ENCODE results near the gene PIR. TPM values are rescaled to one million over a fixed set of nuclear protein-coding genes. Genes with fewer than 3 reads are reported as not detected.

Gene PIR
- total RNA-seq = 98.9 and 117 TPM in 2 replicates

GRCh38 chrX:15493118-15493962 is at the start of gene PIR:
TSS of gene PIR (minus strand) at chrX:15493333. CDS start at chrX:15491257, 2,076 bp downstream.
- peak; percentile 69 to 88 for DNase-seq (ENCODE audit: low read depth in 2 of 2)

GRCh38 chrX:15530318-15530717 is 37.2 kb upstream of the PIR start:
- DNase-seq (ENCODE audit: low read depth in 2 of 2) = no peak

- DNase-seq (ENCODE audit: low read depth in 2 of 2) = no peak
Measured at GRCh38 chrX:15529165-15529564, 36.0 kb upstream of the PIR start.

GRCh38 chrX:15525664-15526416 is 32.7 kb upstream of the PIR start:
- peak in 1 of 2 donors; percentile 29 for DNase-seq (ENCODE audit: low read depth in 2 of 2)

- peak in 1 of 2 donors; percentile 72 for DNase-seq (ENCODE audit: low read depth in 2 of 2)
Measured at GRCh38 chrX:15524417-15524816, 31.3 kb upstream of the PIR start.

GRCh38 chrX:15523088-15523487 is 30.0 kb upstream of the PIR start:
- no peak for DNase-seq (ENCODE audit: low read depth in 2 of 2)

GRCh38 chrX:15522464-15522863 is 29.3 kb upstream of the PIR start:
- no peak for DNase-seq (ENCODE audit: low read depth in 2 of 2)

- peak; percentile 86 to 96 for DNase-seq (ENCODE audit: low read depth in 2 of 2)
Measured at GRCh38 chrX:15515931-15516330, 22.8 kb upstream of the PIR start.

- DNase-seq (ENCODE audit: low read depth in 2 of 2) = no peak
Measured at GRCh38 chrX:15514279-15514678, 21.1 kb upstream of the PIR start.

GRCh38 chrX:15512401-15512965 is 19.4 kb upstream of the PIR start:
- peak in 1 of 2 donors; percentile 46 for DNase-seq (ENCODE audit: low read depth in 2 of 2)

- DNase-seq (ENCODE audit: low read depth in 2 of 2) = peak; percentile 85 to 88
Measured at GRCh38 chrX:15511563-15511962, 18.4 kb upstream of the PIR start.

GRCh38 chrX:15509845-15510244 is 16.7 kb upstream of the PIR start:
- no peak for DNase-seq (ENCODE audit: low read depth in 2 of 2)

GRCh38 chrX:15507005-15507404 is 13.9 kb upstream of the PIR start:
- DNase-seq (ENCODE audit: low read depth in 2 of 2) = no peak

- no peak for DNase-seq (ENCODE audit: low read depth in 2 of 2)
Measured at GRCh38 chrX:15505101-15505500, 12.0 kb upstream of the PIR start.

GRCh38 chrX:15504661-15505060 is 11.5 kb upstream of the PIR start:
- no peak for DNase-seq (ENCODE audit: low read depth in 2 of 2)

GRCh38 chrX:15501506-15501905 is 8.4 kb upstream of the PIR start:
- peak in 1 of 2 donors; percentile 41 for DNase-seq (ENCODE audit: low read depth in 2 of 2)

- DNase-seq (ENCODE audit: low read depth in 2 of 2) = peak; percentile 93 to 96
Measured at GRCh38 chrX:15500497-15500966, 7.4 kb upstream of the PIR start, which contains the start of gene BMX. TSS of gene BMX (plus strand) at chrX:15500807. CDS start at chrX:15508354, 7,547 bp downstream.

- no peak for DNase-seq (ENCODE audit: low read depth in 2 of 2)
Measured at GRCh38 chrX:15499976-15500375, 6.8 kb upstream of the PIR start.

- peak in 1 of 2 donors; percentile 57 for DNase-seq (ENCODE audit: low read depth in 2 of 2)
Measured at GRCh38 chrX:15498741-15499140, 5.6 kb upstream of the PIR start.

- peak; percentile 68 to 76 for DNase-seq (ENCODE audit: low read depth in 2 of 2)
Measured at GRCh38 chrX:15497865-15498264, 4.7 kb upstream of the PIR start.

- peak in 1 of 2 donors; percentile 56 for DNase-seq (ENCODE audit: low read depth in 2 of 2)
Measured at GRCh38 chrX:15496824-15497223, 3.7 kb upstream of the PIR start.

- DNase-seq (ENCODE audit: low read depth in 2 of 2) = no peak
Measured at GRCh38 chrX:15495801-15496200, 2.7 kb upstream of the PIR start.

All from dermis microvascular lymphatic vessel endothelial cell (primary cell).